ENCODE measurements around the gene TP73.

Gene TP73

GRCh38 chr1:3676581-3677470 is 24.5 kb downstream of the TP73 start:
- no peak overlapping the region for H3K4me3 ChIP-seq (replicated peaks; ENCODE audit: low read depth, low read length)
- no peak for DNase-seq (ENCODE audit: extremely low read depth, low read depth)
- no peak for TF ChIP-seq CTCF (IDR thresholded peaks at IDR 0.05; ENCODE audit: low read depth, low read length, missing control alignments)

GRCh38 chr1:3677484-3677883 is 25.2 kb downstream of the TP73 start:
- no peak for DNase-seq (ENCODE audit: extremely low read depth, low read depth)
- H3K4me3 ChIP-seq (replicated peaks; ENCODE audit: low read depth, low read length): no peak overlapping the region
- TF ChIP-seq CTCF (IDR thresholded peaks at IDR 0.05; ENCODE audit: low read depth, low read length, missing control alignments): no peak

GRCh38 chr1:3678361-3679097 is 26.2 kb downstream of the TP73 start:
- DNase-seq (ENCODE audit: extremely low read depth, low read depth): no peak
- no peak for TF ChIP-seq CTCF (IDR thresholded peaks at IDR 0.05; ENCODE audit: low read depth, low read length, missing control alignments)
- H3K4me3 ChIP-seq (replicated peaks; ENCODE audit: low read depth, low read length): no peak overlapping the region

GRCh38 chr1:3679098-3679555 is 26.8 kb downstream of the TP73 start:
- H3K4me3 ChIP-seq (replicated peaks; ENCODE audit: low read depth, low read length): no peak overlapping the region
- TF ChIP-seq CTCF (IDR thresholded peaks at IDR 0.05; ENCODE audit: low read depth, low read length, missing control alignments): no peak
- DNase-seq (ENCODE audit: extremely low read depth, low read depth): no peak

- no peak for TF ChIP-seq CTCF (IDR thresholded peaks at IDR 0.05; ENCODE audit: low read depth, low read length, missing control alignments)
- no peak for DNase-seq (ENCODE audit: extremely low read depth, low read depth)
- no peak overlapping the region for H3K4me3 ChIP-seq (replicated peaks; ENCODE audit: low read depth, low read length)
These were observed 27.6 kb downstream of the TP73 start for GRCh38 chr1:3679799-3680453.

- no peak for TF ChIP-seq CTCF (IDR thresholded peaks at IDR 0.05; ENCODE audit: low read depth, low read length, missing control alignments)
- no peak overlapping the region for H3K4me3 ChIP-seq (replicated peaks; ENCODE audit: low read depth, low read length)
- no peak for DNase-seq (ENCODE audit: extremely low read depth, low read depth)
These were observed 28.3 kb downstream of the TP73 start for GRCh38 chr1:3680488-3681230.

Measured in HFF-Myc (cell line).